Stimulated activated CD4-positive, alpha-beta T cell treated with anti-CD3 and anti-CD28 coated beads, Interleukin-2, amount 100 ng/mL, for 4 hours (primary cell): ENCODE results near the gene FAM20C.
"Not testable (repeated sequence)": the region's sequence is repeated elsewhere in the genome, so short reads cannot be mapped to it uniquely, and the experiment has no call there.

Experiments used
- DNase-seq: peaks from one replicate; pipeline ENCODE4 v3.0.0-alpha.2; 2020; ENCODE audit warnings: low read depth

FAM20C gene

GRCh38 chr7:192701-193480 is 520 bp downstream of the FAM20C start:
- no peak for DNase-seq

GRCh38 chr7:193481-194251 is 1.3 kb downstream of the FAM20C start:
- no peak for DNase-seq

GRCh38 chr7:194252-195009 is 2.1 kb downstream of the FAM20C start:
- DNase-seq = no peak

- DNase-seq = no peak
Observed at GRCh38 chr7:195010-195829, 2.8 kb downstream of the FAM20C start.

- no peak for DNase-seq
Observed at GRCh38 chr7:195830-196128, 3.4 kb downstream of the FAM20C start.

- DNase-seq = no peak
Observed at GRCh38 chr7:196283-196682, 3.9 kb downstream of the FAM20C start.

- DNase-seq = no peak
Observed at GRCh38 chr7:196778-197321, 4.5 kb downstream of the FAM20C start.

- DNase-seq = no peak
Observed at GRCh38 chr7:197413-198335, 5.3 kb downstream of the FAM20C start.

- DNase-seq = no peak
Observed at GRCh38 chr7:199483-200249, 7.3 kb downstream of the FAM20C start.

- DNase-seq = no peak
Observed at GRCh38 chr7:200290-200689, 7.9 kb downstream of the FAM20C start.

- DNase-seq = no peak
Observed at GRCh38 chr7:200704-201103, 8.3 kb downstream of the FAM20C start.

GRCh38 chr7:204326-204725 is 12.0 kb downstream of the FAM20C start:
- DNase-seq = no peak

GRCh38 chr7:205115-206010 is 13.0 kb downstream of the FAM20C start:
- DNase-seq = no peak

- DNase-seq = not testable (repeated sequence)
Observed at GRCh38 chr7:206351-206750, 14.0 kb downstream of the FAM20C start.

- DNase-seq = no peak
Observed at GRCh38 chr7:207418-208129, 15.2 kb downstream of the FAM20C start.

GRCh38 chr7:208130-208673 is 15.8 kb downstream of the FAM20C start:
- DNase-seq = no peak

- DNase-seq = no peak
Observed at GRCh38 chr7:208816-209215, 16.4 kb downstream of the FAM20C start.

- no peak for DNase-seq
Observed at GRCh38 chr7:209416-209815, 17.0 kb downstream of the FAM20C start.
